Astrocyte (in vitro differentiated cells and primary cell): Measurements from ENCODE around the gene KCNJ12. TPM values are rescaled to one million over a fixed set of nuclear protein-coding genes. Genes with fewer than 3 reads are reported as not detected.
"Not testable (repeated sequence)": the region's sequence is repeated elsewhere in the genome, so short reads cannot be mapped to it uniquely, and the experiment has no call there.

Experiments
- DNase-seq: peaks from one replicate; pipeline ENCODE4 v3.0.0-alpha.2; 2010; ENCODE audit warnings: low read depth
- FAIRE-seq: peaks from 2 replicates; lab custom pipeline; 2011; peaks lifted over from hg19 to GRCh38; lab: Jason Lieb, UNC
- H2AFZ ChIP-seq: 2 replicates; pipeline ENCODE4 v1.6.0; 2012; ENCODE audit warnings: low read depth, low read length, inconsistent platforms
- H3K27ac ChIP-seq: 2 replicates; pipeline ENCODE4 v1.5.1; 2011; ENCODE audit warnings: low read depth, low read length, inconsistent platforms
- H3K27me3 ChIP-seq: 2 replicates; pipeline ENCODE4 v1.6.0; 2011; ENCODE audit warnings: low read length, inconsistent platforms; ENCODE audit not compliant: insufficient read depth
- H3K36me3 ChIP-seq: 2 replicates; pipeline ENCODE4 v1.5.1; 2011; ENCODE audit warnings: low read length, inconsistent platforms; ENCODE audit not compliant: insufficient read depth
- H3K4me1 ChIP-seq: 2 replicates; pipeline ENCODE4 v1.5.1; 2011; ENCODE audit warnings: low read length, inconsistent platforms; ENCODE audit not compliant: insufficient read depth
- H3K4me2 ChIP-seq: 2 replicates; pipeline ENCODE4 v1.6.0; 2012; ENCODE audit warnings: low read length, inconsistent platforms
- H3K4me3 ChIP-seq: 2 replicates; pipeline ENCODE4 v1.5.1; 2011; ENCODE audit warnings: low read depth, mild to moderate bottlenecking, low read length, inconsistent platforms; ENCODE audit not compliant: insufficient read depth
- H3K79me2 ChIP-seq: 2 replicates; pipeline ENCODE4 v1.6.0; 2012; ENCODE audit warnings: mild to moderate bottlenecking, low read length, inconsistent platforms; ENCODE audit not compliant: insufficient read depth
- H3K9ac ChIP-seq: 2 replicates; pipeline ENCODE4 v1.6.0; 2012; ENCODE audit warnings: mild to moderate bottlenecking, low read length, inconsistent platforms
- H3K9me3 ChIP-seq: 2 replicates; pipeline ENCODE4 v1.5.1; 2012; ENCODE audit warnings: low read depth, mild to moderate bottlenecking, low read length, inconsistent platforms; ENCODE audit not compliant: insufficient read depth
- H4K20me1 ChIP-seq: 2 replicates; pipeline ENCODE4 v1.6.0; 2012; ENCODE audit warnings: low read length, inconsistent platforms; ENCODE audit not compliant: insufficient read depth
- H3K27ac Mint-ChIP-seq: one replicate; pipeline ENCODE4 v1.8.0; 2021; ENCODE audit warnings: mild to moderate bottlenecking, mixed read lengths; ENCODE audit not compliant: unreplicated experiment
- H3K27me3 Mint-ChIP-seq: one replicate; pipeline ENCODE4 v1.8.0; 2021; ENCODE audit warnings: low read depth, mixed read lengths; ENCODE audit not compliant: unreplicated experiment
- H3K36me3 Mint-ChIP-seq: one replicate; pipeline ENCODE4 v1.8.0; 2021; ENCODE audit warnings: low read depth, mixed read lengths; ENCODE audit not compliant: unreplicated experiment
- H3K4me1 Mint-ChIP-seq: one replicate; pipeline ENCODE4 v1.8.0; 2021; ENCODE audit warnings: low read depth, mixed read lengths; ENCODE audit not compliant: unreplicated experiment
- H3K4me3 Mint-ChIP-seq: one replicate; pipeline ENCODE4 v1.8.0; 2021; ENCODE audit warnings: mild to moderate bottlenecking, moderate library complexity, mixed read lengths; ENCODE audit not compliant: unreplicated experiment
- H3K9me3 Mint-ChIP-seq: one replicate; pipeline ENCODE4 v1.8.0; 2021; ENCODE audit warnings: mild to moderate bottlenecking, mixed read lengths; ENCODE audit not compliant: unreplicated experiment
- total RNA-seq: library from RNA; stranded (reverse); gene quantifications from 2 replicates; pipeline ENCODE4 v1.2.1, GENCODE V29; 2021

The KCNJ12 gene
- total RNA-seq, 1 donor from 2014 or later, result 1.2 TPM

DNA sequence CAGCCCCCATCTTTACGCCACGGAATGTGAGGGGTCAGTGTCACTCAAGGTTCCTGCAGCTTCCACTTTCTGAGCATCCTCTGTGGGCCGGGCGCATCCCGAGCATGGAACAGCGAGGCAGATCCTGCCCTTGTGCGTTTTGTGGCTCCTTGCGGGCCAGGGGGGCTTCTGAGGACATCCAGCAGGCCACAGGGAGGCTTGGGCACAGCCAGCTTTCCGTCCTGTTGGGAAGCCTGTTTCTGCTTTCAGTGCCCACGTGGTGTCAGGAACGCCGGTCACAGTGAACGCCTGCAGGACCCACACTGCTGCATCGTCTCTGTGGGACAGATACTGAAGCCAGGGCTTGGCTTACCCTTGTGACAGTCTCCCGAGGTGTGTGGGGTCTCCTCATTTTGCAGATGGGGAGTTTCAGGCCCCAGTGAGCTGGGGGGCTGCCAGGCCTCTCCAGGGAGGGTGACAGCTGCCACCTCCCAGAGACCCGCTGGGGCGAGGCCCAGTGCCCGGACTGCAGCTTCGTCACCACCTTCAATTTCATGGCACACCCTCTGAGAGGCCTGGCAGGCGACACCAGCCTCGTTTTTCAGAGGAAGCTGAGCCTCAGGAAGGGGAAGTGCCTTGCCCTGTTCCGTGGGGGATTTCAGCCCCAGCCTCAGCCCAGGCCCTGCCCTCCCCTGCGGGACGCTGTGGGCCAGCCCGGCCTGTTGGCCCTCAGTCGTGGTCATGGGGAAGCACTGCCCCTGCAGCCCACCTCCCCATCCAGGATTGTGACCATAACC, 29.0 kb downstream of the KCNJ12 start:
- not testable (repeated sequence) for H3K4me2 ChIP-seq, FAIRE-seq, H3K79me2 ChIP-seq, H3K9ac ChIP-seq, H4K20me1 ChIP-seq, H3K9me3 ChIP-seq, H3K27ac Mint-ChIP-seq, H3K36me3 ChIP-seq, DNase-seq, H3K27ac ChIP-seq, H3K27me3 ChIP-seq, H3K4me3 Mint-ChIP-seq, H3K4me3 ChIP-seq, H2AFZ ChIP-seq, H3K4me1 Mint-ChIP-seq, H3K36me3 Mint-ChIP-seq
- peaks cover 11% of the 10 kb centered on the region for H3K9me3 Mint-ChIP-seq
- peaks cover 16% of the 10 kb centered on the region for H3K27me3 Mint-ChIP-seq
- H3K4me1 ChIP-seq, result peaks cover 16% of the 10 kb centered on the region

DNA sequence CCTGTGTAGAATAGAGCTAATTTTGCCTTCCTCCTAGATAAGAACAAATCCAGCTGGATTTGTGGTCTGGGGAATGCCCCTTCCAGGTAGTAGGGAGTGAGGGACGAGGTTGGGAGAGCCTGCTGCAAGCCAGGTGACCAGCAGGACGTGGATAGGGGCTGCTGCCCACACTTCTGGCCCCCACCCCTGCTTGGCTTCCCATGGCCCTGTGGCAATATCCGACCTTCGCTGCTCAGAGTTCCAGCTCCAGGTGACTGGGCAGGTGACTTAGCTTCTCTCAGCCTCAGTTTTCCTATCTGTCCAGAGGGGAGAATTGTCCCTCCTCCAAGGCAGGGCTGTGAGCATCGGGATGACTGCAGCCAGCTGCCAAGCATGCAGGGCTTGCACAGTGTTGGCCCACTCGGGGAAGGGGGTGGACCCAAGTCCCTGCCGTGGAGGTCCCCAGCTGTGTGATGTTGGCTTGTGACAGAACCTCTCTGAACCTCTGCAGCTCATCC, 29.8 kb downstream of the KCNJ12 start:
- peaks cover 11% of the 10 kb centered on the region for H3K4me1 ChIP-seq
- H3K27me3 ChIP-seq, H3K27ac ChIP-seq, H3K4me1 Mint-ChIP-seq, H3K27ac Mint-ChIP-seq, H3K4me3 Mint-ChIP-seq, DNase-seq, FAIRE-seq, H3K9me3 ChIP-seq, H3K79me2 ChIP-seq, H2AFZ ChIP-seq, H3K36me3 ChIP-seq, H4K20me1 ChIP-seq, H3K4me2 ChIP-seq, H3K9ac ChIP-seq, H3K4me3 ChIP-seq, H3K36me3 Mint-ChIP-seq: not testable (repeated sequence)
- Mint-ChIP-seq H3K27me3 (peaks cover 12% of the 10 kb centered on the region), H3K9me3 (peaks cover 12% of the 10 kb centered on the region)

DNA sequence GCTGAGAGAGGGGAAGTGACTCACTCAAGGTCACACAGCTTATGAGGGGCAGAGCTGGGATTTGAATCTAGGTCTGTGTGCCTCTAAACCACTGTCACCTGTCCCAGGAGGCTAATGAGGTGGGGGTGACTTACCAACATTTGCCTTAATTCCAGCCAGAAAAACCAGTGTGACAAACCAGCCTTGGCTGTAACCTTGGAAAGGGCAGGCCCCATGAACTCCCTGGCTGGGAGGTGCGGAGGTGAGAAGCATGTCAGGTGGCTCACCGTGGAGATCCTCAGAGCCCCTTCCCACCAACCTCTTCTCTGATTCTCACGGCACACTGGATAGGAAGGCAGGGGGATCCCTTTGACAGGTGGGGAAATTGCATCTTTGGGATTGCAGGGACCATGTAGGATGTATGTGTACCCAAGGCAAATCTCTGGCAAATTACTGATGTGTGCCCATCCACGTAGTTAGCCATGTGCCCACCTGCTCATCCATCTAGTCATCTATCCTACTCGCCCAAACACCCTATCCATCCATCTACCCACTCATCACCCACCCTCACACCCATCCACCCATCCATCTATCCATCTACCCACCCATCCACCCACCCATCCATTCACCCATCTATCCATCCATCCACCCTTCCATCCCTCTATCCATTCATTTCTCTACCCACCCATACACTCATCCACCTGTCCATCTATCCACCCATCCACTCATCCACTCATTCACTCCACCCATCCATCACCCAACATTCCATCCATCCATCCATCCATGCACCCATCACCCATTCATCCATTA, 30.7 kb downstream of the KCNJ12 start:
- not testable (repeated sequence) for H3K4me3 ChIP-seq, DNase-seq

DNA sequence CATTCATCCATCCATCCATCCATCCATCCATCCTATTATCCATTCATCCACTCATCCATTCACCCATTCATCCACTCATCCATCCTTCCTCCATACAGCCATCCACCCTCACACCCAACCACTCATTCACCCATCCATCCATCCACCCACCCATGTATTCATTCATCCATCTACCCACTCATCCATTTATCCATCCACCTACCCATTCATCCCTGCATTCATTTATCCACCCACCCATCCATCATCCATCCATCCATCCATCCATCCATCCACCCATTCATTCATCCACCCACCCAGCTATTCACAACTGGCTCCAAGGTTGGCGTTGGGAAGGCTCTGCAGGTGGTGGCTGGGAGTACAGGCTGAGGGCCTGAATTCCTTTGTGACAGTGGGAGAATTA, 31.6 kb downstream of the KCNJ12 start:
- H3K36me3 Mint-ChIP-seq, result not testable (repeated sequence)

More for the DNA sequence above, 30.7 kb downstream of the KCNJ12 start:
- H3K27ac ChIP-seq, H2AFZ ChIP-seq, H3K9me3 ChIP-seq, H3K4me2 ChIP-seq, FAIRE-seq, H3K4me3 Mint-ChIP-seq, H3K36me3 Mint-ChIP-seq, H3K79me2 ChIP-seq, H3K27me3 ChIP-seq, H3K4me1 Mint-ChIP-seq, H3K4me1 ChIP-seq, H3K27ac Mint-ChIP-seq, H4K20me1 ChIP-seq, H3K9ac ChIP-seq, H3K36me3 ChIP-seq: not testable (repeated sequence)
- peaks cover 14% of the 10 kb centered on the region for H3K27me3 Mint-ChIP-seq
- peaks cover 12% of the 10 kb centered on the region for H3K9me3 Mint-ChIP-seq

DNA sequence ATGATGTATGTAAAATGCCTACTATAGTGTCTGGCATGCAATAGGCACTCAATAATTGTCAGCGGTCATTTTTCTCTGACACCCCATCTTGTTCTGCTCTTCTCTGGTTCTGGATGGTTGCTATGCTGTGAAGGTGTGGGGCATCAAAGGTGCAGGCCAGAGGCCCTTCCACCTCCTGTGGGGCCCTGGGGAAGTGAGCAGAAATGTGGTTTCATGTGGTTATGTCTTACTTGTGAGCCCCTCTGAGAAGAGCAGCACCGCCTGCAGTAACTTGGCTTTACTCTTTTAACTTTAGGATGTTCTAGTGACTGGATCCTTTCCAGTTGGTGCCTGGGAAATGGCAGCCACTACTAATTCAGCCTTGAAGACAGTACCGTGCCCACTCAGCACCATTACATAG, 32.1 kb downstream of the KCNJ12 start:
- not testable (repeated sequence) for H3K27me3 ChIP-seq, H3K79me2 ChIP-seq, H3K36me3 ChIP-seq, H3K27ac Mint-ChIP-seq, H3K9ac ChIP-seq, H3K4me1 Mint-ChIP-seq, H3K27ac ChIP-seq, DNase-seq, H3K4me2 ChIP-seq, H3K9me3 ChIP-seq, FAIRE-seq, H3K4me3 Mint-ChIP-seq, H3K36me3 Mint-ChIP-seq, H2AFZ ChIP-seq, H3K4me3 ChIP-seq, H3K4me1 ChIP-seq, H4K20me1 ChIP-seq
- Mint-ChIP-seq H3K9me3 (peaks cover 12% of the 10 kb centered on the region), H3K27me3 (peaks cover 15% of the 10 kb centered on the region)

More for the DNA sequence above, 31.6 kb downstream of the KCNJ12 start:
- not testable (repeated sequence) for H3K27ac ChIP-seq, H2AFZ ChIP-seq, H3K4me2 ChIP-seq, H3K4me1 ChIP-seq, H3K4me3 ChIP-seq, H3K4me1 Mint-ChIP-seq, H3K36me3 ChIP-seq, H3K4me3 Mint-ChIP-seq, H3K27ac Mint-ChIP-seq, H3K9ac ChIP-seq, H3K9me3 ChIP-seq, DNase-seq, H3K27me3 ChIP-seq, FAIRE-seq, H4K20me1 ChIP-seq, H3K79me2 ChIP-seq
- Mint-ChIP-seq H3K9me3 (peaks cover 12% of the 10 kb centered on the region), H3K27me3 (peaks cover 15% of the 10 kb centered on the region)
